Heart right ventricle (tissue), 16 donors: Measurements from ENCODE around the gene ZFYVE28. TPM values are rescaled to one million over a fixed set of nuclear protein-coding genes. Genes with fewer than 3 reads are reported as not detected.
A peak's percentile ranks its signal among the peaks of the same experiment; 100 is the strongest.

ENCODE experiments used
- ATAC-seq, 8 donors: fragments of 200-7000 bp; cut with Tn5 transposase; one replicate each; pipeline ENCODE4 v1.9.1; 2020; ENCODE audit warnings: mild to moderate bottlenecking in 8 of 8, moderate library complexity in 8 of 8, moderate number of reproducible peaks in 1 of 8
- DNase-seq, 2 donors: peaks; one replicate each; pipeline ENCODE4 v3.0.0-alpha.2; 2020
- H3K27ac ChIP-seq, 10 donors: fragments of 200-600 bp; sonication (generic) in 2 of 10; one replicate each; pipeline versions ENCODE4 v1.5.0 to v1.8.0; 2020 to 2022; ENCODE audit warnings: mild to moderate bottlenecking in 3 of 10
- H3K27me3 ChIP-seq, 7 donors: fragments of 200-600 bp; one replicate each; pipeline ENCODE4 v1.8.0; 2021 to 2022; ENCODE audit warnings: mild to moderate bottlenecking in 2 of 7
- H3K36me3 ChIP-seq, 9 donors: fragments of 200-600 bp; sonication (generic) in 1 of 9; one replicate each; pipeline versions ENCODE4 v1.5.0 to v1.8.0; 2020 to 2022; ENCODE audit warnings: mild to moderate bottlenecking in 2 of 9
- H3K4me1 ChIP-seq, 9 donors: fragments of 200-600 bp; sonication (generic) in 1 of 9; one replicate each; pipeline versions ENCODE4 v1.5.0 to v1.8.0; 2020 to 2022; ENCODE audit warnings: mild to moderate bottlenecking in 4 of 9
- H3K4me3 ChIP-seq, 10 donors: fragments of 200-600 bp; sonication (generic) in 2 of 10; one replicate each; pipeline versions ENCODE4 v1.5.0 to v1.8.0; 2020 to 2022; ENCODE audit warnings: mild to moderate bottlenecking in 7 of 10, moderate library complexity in 2 of 10
- H3K9me3 ChIP-seq, 11 donors: fragments of 200-600 bp in 10 of 11; sonication (generic) in 2 of 11; one replicate each; pipeline versions ENCODE4 v1.5.0 to v1.8.0; 2013 to 2022; ENCODE audit warnings: mild to moderate bottlenecking in 2 of 11, control low read depth in 1 of 11, moderate library complexity in 1 of 11
- WGBS, 2 donors: extraction: QIAGEN DNeasy Blood & Tissue Kit; methylation state at CpG; one replicate each; pipeline ENCODE4 v1.1.7; 2013; ENCODE audit warnings: inconsistent platforms in 1 of 2; 5-methylcytosine and 5-hydroxymethylcytosine counted together
- intact Hi-C, 10 donors: fragments of 100-400 bp; cut with DNase I; formaldehyde crosslinking; loops; one replicate each; pipeline versions ENCODE4 v1.11.1 to v1.14.2; 2022
- polyA plus RNA-seq, 2 donors: library from polyadenylated mRNA; stranded (reverse); fragments of 200-250 nt; gene quantifications; one replicate each; pipeline ENCODE4 v1.2.3, GENCODE V29; 2013
- total RNA-seq, 10 donors: library from RNA; stranded (reverse); fragmentation: NEBNext Ultra II Directional in 3 of 10; extraction: Animal tissue kit (Norgen Biotek cat#: 25700) in 3 of 10; gene quantifications; one replicate each; pipeline versions ENCODE4 v1.2.1 to v1.2.4, GENCODE V29; 2021 to 2023
- TF ChIP-seq, protein P1 (sequence below), 9 donors: fragments of 200-600 bp; sonication (generic) in 2 of 9; IDR thresholded peaks; one replicate each; pipeline versions ENCODE4 v1.5.0 to v1.8.0; 2021 to 2022; ENCODE audit warnings: antibody characterized with exemption in 9 of 9, mild to moderate bottlenecking in 5 of 9, moderate library complexity in 1 of 9
- donor health status: Arrhythmogenic right ventricular cardiomyopathy.
- donor health status: ischemic (EF 13 %, LVEDD 7.1; RV severe dilation, severe dysfunction).
- donor health status: healthy with polysubstance abuse.
- donor health status: DM: no; HTN: yes; CAD: no.
- donor health status: DM: no; HTN: no; CAD: no.
- donor health status: ischemic (EF 25% LVEDD 6.9; RV normal size, moderate dysfunction).
- donor health status: ischemic (EF 25% LVEDD 5.7; RV mildly dilated, moderate dysfunction).
- donor health status: healthy.
- donor health status: DM: yes; HTN: yes; CAD: no.
- donor health status: Ischemic cardiomyopathy.
- donor health status: ischemic (EF 35%, LVEDD 5.7; RV mildly dilated, moderate dysfunction).
- donor health status: nonischemic (EF 11% LVEDD 7.7; RV severe dilation, severe dysfunction).
- donor health status: DM: yes; HTN: yes; CAD: no.
- donor health status: PGD.
- donor health status: ischemic (EF 29% LVEDD 5.4; RV normal size, mild dysfunction).
- donor health status: nonischemic (EF 23%, LVEDD 6.1; RV moderate dilation, normal function).

Gene ZFYVE28
- total and polyA plus RNA-seq, 12 donors: 2.3 to 9.9 (median 3.5) TPM

DNA sequence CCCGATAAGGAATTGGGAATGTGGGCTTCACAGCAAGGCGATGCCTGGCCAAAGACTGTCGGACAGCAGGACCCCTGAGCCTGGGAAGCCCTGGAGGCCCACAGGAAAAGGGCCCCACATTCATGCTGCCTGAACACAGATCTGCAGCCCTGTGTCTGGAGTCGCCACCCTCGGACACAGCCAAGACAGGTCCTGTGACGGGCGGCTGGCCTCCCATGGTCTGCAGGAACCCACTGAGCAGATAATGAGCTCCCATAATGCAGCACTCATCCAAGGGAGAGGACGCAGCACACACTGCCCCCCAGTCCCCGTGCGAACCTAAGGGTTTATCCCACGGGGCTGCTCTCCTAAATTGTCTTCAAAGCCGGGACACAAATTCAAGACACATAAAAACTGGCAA lies 30.6 kb downstream of the ZFYVE28 start:
- Histone ChIP-seq H3K4me1 (peaks cover 0 to 7% (median 0%) of the 10 kb centered on the region in 9 donors), H3K27ac (no peak overlapping the region), H3K27me3 (peaks cover 0 to 10% (median 0%) of the 10 kb centered on the region in 7 donors), H3K9me3 (no peaks in the 10 kb centered on the region), H3K36me3 (no peaks in the 10 kb centered on the region), H3K4me3 (no peak overlapping the region)
- ATAC-seq (no peak), DNase-seq (no peak)
- WGBS, 2 donors: 84 to 91% methylated on average over 12 of the region's 12 CpGs
- TF ChIP-seq, protein P1, sequence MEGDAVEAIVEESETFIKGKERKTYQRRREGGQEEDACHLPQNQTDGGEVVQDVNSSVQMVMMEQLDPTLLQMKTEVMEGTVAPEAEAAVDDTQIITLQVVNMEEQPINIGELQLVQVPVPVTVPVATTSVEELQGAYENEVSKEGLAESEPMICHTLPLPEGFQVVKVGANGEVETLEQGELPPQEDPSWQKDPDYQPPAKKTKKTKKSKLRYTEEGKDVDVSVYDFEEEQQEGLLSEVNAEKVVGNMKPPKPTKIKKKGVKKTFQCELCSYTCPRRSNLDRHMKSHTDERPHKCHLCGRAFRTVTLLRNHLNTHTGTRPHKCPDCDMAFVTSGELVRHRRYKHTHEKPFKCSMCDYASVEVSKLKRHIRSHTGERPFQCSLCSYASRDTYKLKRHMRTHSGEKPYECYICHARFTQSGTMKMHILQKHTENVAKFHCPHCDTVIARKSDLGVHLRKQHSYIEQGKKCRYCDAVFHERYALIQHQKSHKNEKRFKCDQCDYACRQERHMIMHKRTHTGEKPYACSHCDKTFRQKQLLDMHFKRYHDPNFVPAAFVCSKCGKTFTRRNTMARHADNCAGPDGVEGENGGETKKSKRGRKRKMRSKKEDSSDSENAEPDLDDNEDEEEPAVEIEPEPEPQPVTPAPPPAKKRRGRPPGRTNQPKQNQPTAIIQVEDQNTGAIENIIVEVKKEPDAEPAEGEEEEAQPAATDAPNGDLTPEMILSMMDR (IDR thresholded peaks at IDR 0.05): no peak
- intact Hi-C loops: no loop called here

GRCh38 chr4:2387218-2387617 lies 31.2 kb downstream of the ZFYVE28 start:
- DNase-seq (no peak), ATAC-seq (peak in 1 of 8 donors; percentile 14)
- H3K27ac ChIP-seq: no peak overlapping the region
- no peak overlapping the region for H3K4me3 ChIP-seq
- no peaks in the 10 kb centered on the region for H3K36me3 ChIP-seq
- 92 to 97% methylated on average over 17 of the region's 17 CpGs for WGBS, 2 donors
- H3K4me1 ChIP-seq: peaks cover 0 to 7% (median 0%) of the 10 kb centered on the region in 9 donors
- no peaks in the 10 kb centered on the region for H3K9me3 ChIP-seq
- peaks cover 0 to 10% (median 0%) of the 10 kb centered on the region in 7 donors for H3K27me3 ChIP-seq
- intact Hi-C loops: no loop called here
- TF ChIP-seq, protein P1 (IDR thresholded peaks at IDR 0.05): no peak

GRCh38 chr4:2386717-2387116 lies 31.7 kb downstream of the ZFYVE28 start:
- TF ChIP-seq, protein P1 (IDR thresholded peaks at IDR 0.05): no peak
- DNase-seq (no peak), ATAC-seq (no peak)
- H3K4me3 ChIP-seq: no peak overlapping the region
- H3K27ac ChIP-seq: no peak overlapping the region
- H3K36me3 ChIP-seq: no peaks in the 10 kb centered on the region
- peaks cover 0 to 10% (median 0%) of the 10 kb centered on the region in 7 donors for H3K27me3 ChIP-seq
- H3K4me1 ChIP-seq: peaks cover 0 to 7% (median 0%) of the 10 kb centered on the region in 9 donors
- intact Hi-C loops: no loop called here
- 92 to 93% methylated on average over 19 of the region's 19 CpGs for WGBS, 2 donors
- no peaks in the 10 kb centered on the region for H3K9me3 ChIP-seq

DNA sequence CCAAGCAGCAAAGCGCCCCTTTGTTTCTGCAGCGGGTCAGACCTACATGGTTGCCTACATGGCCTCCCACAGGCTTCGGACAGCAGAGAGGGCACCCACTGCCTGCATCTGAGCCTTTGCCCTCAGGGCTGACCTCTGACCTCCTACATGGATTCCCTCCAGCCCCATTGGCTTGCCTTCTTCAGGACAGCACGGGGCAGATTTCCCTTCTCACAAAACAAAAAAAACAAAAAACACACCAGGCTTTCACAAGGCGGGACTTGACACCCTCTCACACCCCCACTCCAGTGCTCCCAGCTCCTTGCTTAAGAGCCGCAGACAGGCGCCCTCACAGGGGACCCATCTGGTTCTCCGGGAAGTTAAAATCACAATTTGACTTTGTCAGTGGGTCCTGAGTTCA lies 32.9 kb downstream of the ZFYVE28 start:
- intact Hi-C loops: no loop called here
- H3K36me3 ChIP-seq: no peaks in the 10 kb centered on the region
- peaks cover 0 to 7% (median 0%) of the 10 kb centered on the region in 9 donors for H3K4me1 ChIP-seq
- DNase-seq (no peak), ATAC-seq (no peak)
- 86 to 90% methylated on average over 8 of the region's 8 CpGs for WGBS, 2 donors
- no peak overlapping the region for H3K4me3 ChIP-seq
- H3K27ac ChIP-seq: no peak overlapping the region
- H3K9me3 ChIP-seq: no peaks in the 10 kb centered on the region
- TF ChIP-seq, protein P1 (IDR thresholded peaks at IDR 0.05): no peak
- no peaks in the 10 kb centered on the region for H3K27me3 ChIP-seq
